SK-N-SH (cell line): ENCODE results near the gene PLEKHG5. TPM values are rescaled to one million over a fixed set of nuclear protein-coding genes. Genes with fewer than 3 reads are reported as not detected.

ENCODE experiments used
- CTCF ChIA-PET: fragments of 300-600, 350-600 bp; formaldehyde crosslinking; extraction: SDS; loops from one replicate; lab custom pipeline; 2021; lab: Yijun Ruan, JAX
- POLR2A ChIA-PET: fragments of 350-600 bp; sonication (Branson Sonifier 250); formaldehyde crosslinking; extraction: SDS; loops from one replicate; lab custom pipeline; 2020; ENCODE audit warnings: antibody characterized with exemption, inconsistent platforms; lab: Yijun Ruan, JAX
- DNase-seq: peaks from one replicate; pipeline ENCODE4 v3.0.0; 2012
- H2AFZ ChIP-seq: fragments of 200-600 bp; sonication (generic); 2 replicates; pipeline ENCODE4 v1.8.1; 2016; ENCODE audit warnings: antibody characterized with exemption, mild to moderate bottlenecking, low read depth
- H3F3A ChIP-seq: fragments of 200-600 bp; sonication (generic); replicated peaks from 2 replicates; pipeline ENCODE3; 2016; ENCODE audit warnings: antibody characterized with exemption, mild to moderate bottlenecking; ENCODE audit not compliant: insufficient read depth
- H3K27ac ChIP-seq, 2 experiments: fragments of 200-500 bp in 1 of 2; fragments of 200-600 bp in 1 of 2; sonication (Bioruptor generic) in 1 of 2; sonication (generic), shearing (Covaris generic) in 1 of 2; 2 replicates each; pipeline versions ENCODE4 v1.5.1 to v1.6.1; 2014 to 2016; ENCODE audit warnings: low read depth in 2 of 2, inconsistent platforms in 1 of 2, low read length in 1 of 2, mild to moderate bottlenecking in 1 of 2, mixed read lengths in 1 of 2
- H3K27me3 ChIP-seq: fragments of 200-600 bp; sonication (generic), shearing (Covaris generic); 2 replicates; pipeline ENCODE4 v1.6.1; 2016; ENCODE audit warnings: mixed run types; ENCODE audit not compliant: insufficient read depth
- H3K36me3 ChIP-seq, 2 experiments: fragments of 200-500 bp in 1 of 2; fragments of 200-600 bp in 1 of 2; sonication (Bioruptor generic) in 1 of 2; sonication (generic) in 1 of 2; replicated peaks in 1 of 2; 2 replicates each; pipeline versions ENCODE3 to v1.5.1; 2014 to 2016; ENCODE audit warnings: low read length in 1 of 2, mild to moderate bottlenecking in 1 of 2; ENCODE audit not compliant: insufficient read depth in 2 of 2, control insufficient read depth in 1 of 2
- H3K4me1 ChIP-seq, 2 experiments: fragments of 200-500 bp in 1 of 2; fragments of 200-600 bp in 1 of 2; sonication (Bioruptor generic) in 1 of 2; sonication (generic), shearing (Covaris generic) in 1 of 2; 2 replicates each; pipeline versions ENCODE4 v1.5.1 to v1.6.1; 2014 to 2016; ENCODE audit warnings: low read depth in 1 of 2, low read length in 1 of 2, mixed run types in 1 of 2; ENCODE audit not compliant: insufficient read depth in 2 of 2, control insufficient read depth in 1 of 2
- H3K4me2 ChIP-seq: fragments of 200-600 bp; sonication (generic), shearing (Covaris generic); 2 replicates; pipeline ENCODE4 v1.6.1; 2017; ENCODE audit warnings: mixed run types
- H3K4me3 ChIP-seq, 2 experiments: fragments of 200-500 bp in 1 of 2; fragments of 200-600 bp in 1 of 2; sonication (Bioruptor generic) in 1 of 2; sonication (generic), shearing (Covaris generic) in 1 of 2; 2 replicates each; pipeline versions ENCODE4 v1.5.1 to v1.8.1; 2014 to 2016; ENCODE audit warnings: low read depth in 2 of 2, inconsistent platforms in 1 of 2, low read length in 1 of 2, mild to moderate bottlenecking in 1 of 2, mixed read lengths in 1 of 2, moderate library complexity in 1 of 2
- H3K79me2 ChIP-seq: fragments of 200-600 bp; sonication (generic); 2 replicates; pipeline ENCODE4 v1.8.1; 2017; ENCODE audit warnings: mild to moderate bottlenecking; ENCODE audit not compliant: insufficient read depth
- H3K9ac ChIP-seq: fragments of 200-600 bp; sonication (generic); 2 replicates; pipeline ENCODE4 v1.6.1; 2017; ENCODE audit warnings: mixed run types
- H3K9me2 ChIP-seq: fragments of 200-600 bp; sonication (generic); 2 replicates; pipeline ENCODE4 v1.6.1; 2017; ENCODE audit warnings: mixed run types
- H3K9me3 ChIP-seq: fragments of 200-600 bp; sonication (generic); 2 replicates; pipeline ENCODE4 v1.6.1; 2017; ENCODE audit warnings: mixed run types, mild to moderate bottlenecking, moderate library complexity
- H4K20me1 ChIP-seq: fragments of 200-600 bp; sonication (generic); 2 replicates; pipeline ENCODE4 v1.6.1; 2017; ENCODE audit warnings: mild to moderate bottlenecking, mixed run types; ENCODE audit not compliant: insufficient read depth
- ELF1 ChIP-seq: IDR thresholded peaks from 2 replicates; pipeline ENCODE4 v1.4.0; 2012
- FOSL2 ChIP-seq: IDR thresholded peaks from 2 replicates; pipeline ENCODE4 v1.4.0; 2012; ENCODE audit warnings: low read depth, mild to moderate bottlenecking, moderate library complexity, borderline replicate concordance
- JUND ChIP-seq: IDR thresholded peaks from 2 replicates; pipeline ENCODE4 v1.4.0; 2012
- MEF2A ChIP-seq: IDR thresholded peaks from 2 replicates; pipeline ENCODE4 v1.4.0; 2012; ENCODE audit warnings: low read depth, borderline replicate concordance
- NFIC ChIP-seq: IDR thresholded peaks from 2 replicates; pipeline ENCODE4 v1.4.0; 2012; ENCODE audit warnings: borderline replicate concordance
- RAD21 ChIP-seq: IDR thresholded peaks from 2 replicates; pipeline ENCODE4 v1.6.1; 2012; ENCODE audit warnings: mild to moderate bottlenecking, low read length
- REST ChIP-seq: IDR thresholded peaks from 2 replicates; pipeline ENCODE4 v1.6.1; 2012; ENCODE audit warnings: mild to moderate bottlenecking, low read depth, low read length, moderate library complexity
- RFX5 ChIP-seq: IDR thresholded peaks from 2 replicates; pipeline ENCODE4 v1.6.1; 2012; ENCODE audit warnings: mild to moderate bottlenecking, improper control_type of control experiment, low read length
- RXRA ChIP-seq: IDR thresholded peaks from 2 replicates; pipeline ENCODE4 v1.4.0; 2012; ENCODE audit warnings: low read depth, mild to moderate bottlenecking, borderline replicate concordance
- TEAD4 ChIP-seq: IDR thresholded peaks from 2 replicates; pipeline ENCODE4 v1.4.0; 2012; ENCODE audit warnings: mild to moderate bottlenecking, borderline replicate concordance; ENCODE audit not compliant: insufficient read depth
- WGBS: methylation state at CpG from one replicate; pipeline ENCODE4 v1.1.6; 2017; ENCODE audit warnings: low lambda C conversion rate; 5-methylcytosine and 5-hydroxymethylcytosine counted together
- polyA plus RNA-seq, 3 experiments: library from polyadenylated mRNA; depleted of rRNA; stranded (reverse); fragments of >200 nt; gene quantifications; 2 replicates each; pipeline ENCODE4 v1.2.3, GENCODE V29; 2012
- TF ChIP-seq, protein P1 (sequence below): IDR thresholded peaks from 2 replicates; pipeline ENCODE4 v1.4.0; 2012; ENCODE audit warnings: low read depth, borderline replicate concordance

Gene PLEKHG5
- polyA plus RNA-seq, 1 of the 3 experiments (the other 2 are of a cell fraction): 14.9 TPM

DNA sequence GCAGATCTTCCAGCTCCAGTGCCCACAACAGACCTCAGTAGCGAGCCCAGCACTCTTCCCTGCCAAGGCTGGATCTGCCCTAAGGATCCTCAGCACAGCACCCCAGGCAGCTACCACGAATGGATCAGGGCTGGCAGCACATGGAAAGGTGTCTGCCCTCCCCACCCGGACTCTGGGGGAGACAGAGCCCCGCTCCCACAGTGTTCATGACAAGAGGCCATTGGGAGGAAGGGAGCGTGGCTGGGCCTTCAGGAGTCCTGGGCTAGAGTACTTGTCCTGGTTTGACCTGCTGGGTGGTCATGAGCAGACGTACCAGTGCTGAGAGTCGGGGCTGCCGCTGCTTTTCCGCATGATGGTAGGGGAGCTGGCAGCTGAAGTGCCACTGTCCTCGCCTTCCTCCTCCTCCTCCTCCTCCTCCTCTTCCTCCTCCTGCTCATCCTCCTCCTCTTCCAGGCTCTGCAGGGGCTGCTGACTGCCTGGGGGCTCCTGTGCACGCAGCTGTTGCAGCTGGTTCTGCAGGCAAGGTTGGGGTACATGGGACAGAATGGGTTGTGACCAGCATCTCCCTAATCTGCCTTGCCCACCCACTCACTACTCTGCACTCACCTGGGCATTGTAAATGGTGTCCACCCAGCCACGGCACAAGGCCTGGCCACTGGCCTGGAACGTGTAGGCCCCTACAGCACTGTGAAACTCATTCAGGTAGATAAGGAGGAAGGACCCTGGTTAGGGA is 22.6 kb downstream of the PLEKHG5 start:
- Histone ChIP-seq H3K79me2 (no peaks in the 10 kb centered on the region), H3K9ac (no peak overlapping the region), H3K4me3 (no peak overlapping the region), H3K4me2 (no peak overlapping the region), H3F3A (no peaks in the 10 kb centered on the region), H2AFZ (no peak overlapping the region), H3K9me3 (no peaks in the 10 kb centered on the region), H4K20me1 (no peaks in the 10 kb centered on the region), H3K4me1 (no peaks in the 10 kb centered on the region), H3K36me3 (peaks cover 0 to 43% of the 10 kb centered on the region in 2 experiments), H3K27me3 (no peaks in the 10 kb centered on the region), H3K27ac (no peak overlapping the region), H3K9me2 (no peaks in the 10 kb centered on the region)
- TF ChIP-seq ELF1 (no peak), RFX5 (no peak), RAD21 (no peak), MEF2A (no peak), RXRA (no peak), FOSL2 (no peak), JUND (no peak), TEAD4 (no peak), NFIC (no peak), REST (no peak)
- TF ChIP-seq, protein P1, sequence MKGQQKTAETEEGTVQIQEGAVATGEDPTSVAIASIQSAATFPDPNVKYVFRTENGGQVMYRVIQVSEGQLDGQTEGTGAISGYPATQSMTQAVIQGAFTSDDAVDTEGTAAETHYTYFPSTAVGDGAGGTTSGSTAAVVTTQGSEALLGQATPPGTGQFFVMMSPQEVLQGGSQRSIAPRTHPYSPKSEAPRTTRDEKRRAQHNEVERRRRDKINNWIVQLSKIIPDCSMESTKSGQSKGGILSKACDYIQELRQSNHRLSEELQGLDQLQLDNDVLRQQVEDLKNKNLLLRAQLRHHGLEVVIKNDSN: no peak
- 94% methylated on average over 11 of the region's 13 CpGs for WGBS
- DNase-seq: no peak
- ChIA-PET POLR2A (no interaction called here), CTCF (interaction anchor here (1.0 to 2.0 kb wide), 5 partner anchors 17 to 223 kb away, joined by 3 to 11 read pairs (median 4); no protein-coding TSS in a partner anchor)
